Caco-2 (cell line): ENCODE results near the gene C1orf167. TPM values are rescaled to one million over a fixed set of nuclear protein-coding genes. Genes with fewer than 3 reads are reported as not detected.

Source experiments
- BruUV-seq: library from RNA; stranded (reverse); fragments of 400-500 nt; replicated peaks from 2 replicates; lab custom pipeline; 2021; lab: Mats Ljungman, UMichigan
- CTCF ChIA-PET: fragments of 300-600 bp; sonication (Branson Sonifier 250); formaldehyde crosslinking; loops from one replicate; lab custom pipeline; 2022; ENCODE audit warnings: antibody characterized with exemption; lab: Charles Lee
- POLR2A ChIA-PET: fragments of 300-600 bp; sonication (Branson Sonifier 250); formaldehyde crosslinking; loops from one replicate; lab custom pipeline; 2022; ENCODE audit warnings: antibody characterized with exemption; lab: Charles Lee
- DNase-seq, 2 experiments: peaks; one replicate each; pipeline versions ENCODE4 v3.0.0 to v3.0.0-alpha.2; 2020 to 2022
- H3K27me3 ChIP-seq: replicated peaks from 2 replicates; pipeline ENCODE4 v1.6.0; 2011; ENCODE audit warnings: low read length; ENCODE audit not compliant: control insufficient read depth, insufficient read depth
- H3K36me3 ChIP-seq: 2 replicates; pipeline ENCODE4 v1.5.1; 2011; ENCODE audit warnings: low read length; ENCODE audit not compliant: control insufficient read depth, insufficient read depth
- H3K4me1 ChIP-seq: fragments of 250-450 bp; sonication (Bioruptor Pico); 2 replicates; pipeline ENCODE4 v1.5.1; 2020; ENCODE audit warnings: mild to moderate bottlenecking
- H3K4me3 ChIP-seq: 2 replicates; pipeline ENCODE4 v1.5.1; 2011; ENCODE audit warnings: low read depth, mild to moderate bottlenecking, control low read depth, low read length
- H3K9me3 ChIP-seq: fragments of 250-450 bp; sonication (Bioruptor Pico); 2 replicates; pipeline ENCODE4 v1.5.1; 2020; ENCODE audit warnings: mild to moderate bottlenecking, moderate library complexity
- H3K27ac Mint-ChIP-seq: one replicate; pipeline ENCODE4 v1.8.0; 2022; ENCODE audit warnings: mixed read lengths; ENCODE audit not compliant: unreplicated experiment
- H3K27me3 Mint-ChIP-seq: one replicate; pipeline ENCODE4 v1.8.0; 2022; ENCODE audit warnings: mixed read lengths; ENCODE audit not compliant: insufficient read depth, unreplicated experiment
- H3K36me3 Mint-ChIP-seq: one replicate; pipeline ENCODE4 v1.8.0; 2022; ENCODE audit warnings: mild to moderate bottlenecking, mixed read lengths; ENCODE audit not compliant: insufficient read depth, unreplicated experiment
- H3K4me1 Mint-ChIP-seq: one replicate; pipeline ENCODE4 v1.8.0; 2022; ENCODE audit warnings: low read depth, mixed read lengths; ENCODE audit not compliant: unreplicated experiment
- H3K4me3 Mint-ChIP-seq: one replicate; pipeline ENCODE4 v1.8.0; 2022; ENCODE audit warnings: mild to moderate bottlenecking, moderate library complexity, mixed read lengths; ENCODE audit not compliant: unreplicated experiment
- H3K9me3 Mint-ChIP-seq: one replicate; pipeline ENCODE4 v1.8.0; 2022; ENCODE audit warnings: mixed read lengths; ENCODE audit not compliant: unreplicated experiment
- CTCF ChIP-seq, 2 experiments: fragments of 200-600 bp in 1 of 2; IDR thresholded peaks; 1 replicate in 1 of 2; 2 replicates in 1 of 2; pipeline versions ENCODE4 v1.5.1 to v1.8.0; 2011 to 2022; ENCODE audit warnings: antibody characterized with exemption in 1 of 2, control low read depth in 1 of 2, inconsistent platforms in 1 of 2, low read depth in 1 of 2, low read length in 1 of 2, mild to moderate bottlenecking in 1 of 2, moderate library complexity in 1 of 2; ENCODE audit not compliant: insufficient read depth in 1 of 2, severe bottlenecking in 1 of 2, unreplicated experiment in 1 of 2
- intact Hi-C: fragments of 100-400 bp; cut with micrococcal nuclease; formaldehyde crosslinking; loops from one replicate; pipeline ENCODE4 v1.10.0; 2022; ENCODE audit not compliant: unreplicated experiment
- total RNA-seq: library from RNA; stranded (reverse); gene quantifications from 2 replicates; pipeline ENCODE4 v1.2.3, GENCODE V29; 2022

The C1orf167 gene
- total RNA-seq, 1 experiment from 2014 or later, result 0.64 TPM

- H3K27me3 Mint-ChIP-seq, result no peaks in the 10 kb centered on the region
- Histone ChIP-seq H3K27me3 (no peaks in the 10 kb centered on the region), H3K4me1 (no peaks in the 10 kb centered on the region), H3K36me3 (no peaks in the 10 kb centered on the region), H3K4me3 (no peak overlapping the region), H3K9me3 (no peaks in the 10 kb centered on the region)
- TF ChIP-seq CTCF (IDR thresholded peaks at IDR 0.05; ENCODE audit: insufficient read depth in 1 of 2, low read depth in 1 of 2, low read length in 1 of 2, severe bottlenecking in 1 of 2, unreplicated experiment in 1 of 2), result no peak
- intact Hi-C loops, result no loop called here
- no peak overlapping the region for H3K27ac Mint-ChIP-seq
- H3K4me3 Mint-ChIP-seq, result peak overlapping the region; percentile 72
- no peaks in the 10 kb centered on the region for H3K36me3 Mint-ChIP-seq
- no peak for DNase-seq
- no TSS peak for BruUV-seq
- H3K9me3 Mint-ChIP-seq, result no peaks in the 10 kb centered on the region
- ChIA-PET CTCF (interaction anchor here (0.5 to 3.1 kb wide), 8 partner anchors 9 to 264 kb away, joined by 3 to 17 read pairs (median 4); partner anchors contain the start of genes AGTRAP, FBXO2 and FBXO6), POLR2A (no interaction called here)
- H3K4me1 Mint-ChIP-seq, result no peaks in the 10 kb centered on the region
Observed at GRCh38 chr1:11720033-11720376, 42.0 kb upstream of the C1orf167 start.

GRCh38 chr1:11720525-11720924 is 41.5 kb upstream of the C1orf167 start:
- H3K27me3 ChIP-seq, result no peaks in the 10 kb centered on the region
- DNase-seq, result no peak
- Mint-ChIP-seq H3K36me3 (no peaks in the 10 kb centered on the region), H3K27me3 (no peaks in the 10 kb centered on the region), H3K4me1 (no peaks in the 10 kb centered on the region), H3K4me3 (no peak overlapping the region), H3K27ac (no peak overlapping the region), H3K9me3 (no peaks in the 10 kb centered on the region)
- no peak overlapping the region for H3K4me3 ChIP-seq
- no TSS peak for BruUV-seq
- ChIA-PET CTCF (no interaction called here), POLR2A (no interaction called here)
- intact Hi-C loops, result no loop called here
- H3K4me1 ChIP-seq, result no peaks in the 10 kb centered on the region
- no peaks in the 10 kb centered on the region for H3K9me3 ChIP-seq
- no peak for TF ChIP-seq CTCF (IDR thresholded peaks at IDR 0.05; ENCODE audit: insufficient read depth in 1 of 2, low read depth in 1 of 2, low read length in 1 of 2, severe bottlenecking in 1 of 2, unreplicated experiment in 1 of 2)
- H3K36me3 ChIP-seq, result no peaks in the 10 kb centered on the region

- Mint-ChIP-seq H3K4me1 (no peaks in the 10 kb centered on the region), H3K36me3 (no peaks in the 10 kb centered on the region), H3K9me3 (no peaks in the 10 kb centered on the region), H3K27me3 (no peaks in the 10 kb centered on the region), H3K4me3 (no peak overlapping the region), H3K27ac (no peak overlapping the region)
- CTCF ChIA-PET, result no interaction called here
- POLR2A ChIA-PET, result no interaction called here
- intact Hi-C loops, result no loop called here
- no TSS peak for BruUV-seq
- H3K4me1 ChIP-seq, result no peaks in the 10 kb centered on the region
- no peaks in the 10 kb centered on the region for H3K36me3 ChIP-seq
- no peaks in the 10 kb centered on the region for H3K9me3 ChIP-seq
- TF ChIP-seq CTCF (IDR thresholded peaks at IDR 0.05; ENCODE audit: insufficient read depth in 1 of 2, low read depth in 1 of 2, low read length in 1 of 2, severe bottlenecking in 1 of 2, unreplicated experiment in 1 of 2), result no peak
- H3K27me3 ChIP-seq, result no peaks in the 10 kb centered on the region
- DNase-seq, result no peak
- H3K4me3 ChIP-seq, result no peak overlapping the region
Observed at GRCh38 chr1:11721311-11721710, 40.7 kb upstream of the C1orf167 start.
